ENCODE data around the gene RPS15.

The RPS15 gene

DNA sequence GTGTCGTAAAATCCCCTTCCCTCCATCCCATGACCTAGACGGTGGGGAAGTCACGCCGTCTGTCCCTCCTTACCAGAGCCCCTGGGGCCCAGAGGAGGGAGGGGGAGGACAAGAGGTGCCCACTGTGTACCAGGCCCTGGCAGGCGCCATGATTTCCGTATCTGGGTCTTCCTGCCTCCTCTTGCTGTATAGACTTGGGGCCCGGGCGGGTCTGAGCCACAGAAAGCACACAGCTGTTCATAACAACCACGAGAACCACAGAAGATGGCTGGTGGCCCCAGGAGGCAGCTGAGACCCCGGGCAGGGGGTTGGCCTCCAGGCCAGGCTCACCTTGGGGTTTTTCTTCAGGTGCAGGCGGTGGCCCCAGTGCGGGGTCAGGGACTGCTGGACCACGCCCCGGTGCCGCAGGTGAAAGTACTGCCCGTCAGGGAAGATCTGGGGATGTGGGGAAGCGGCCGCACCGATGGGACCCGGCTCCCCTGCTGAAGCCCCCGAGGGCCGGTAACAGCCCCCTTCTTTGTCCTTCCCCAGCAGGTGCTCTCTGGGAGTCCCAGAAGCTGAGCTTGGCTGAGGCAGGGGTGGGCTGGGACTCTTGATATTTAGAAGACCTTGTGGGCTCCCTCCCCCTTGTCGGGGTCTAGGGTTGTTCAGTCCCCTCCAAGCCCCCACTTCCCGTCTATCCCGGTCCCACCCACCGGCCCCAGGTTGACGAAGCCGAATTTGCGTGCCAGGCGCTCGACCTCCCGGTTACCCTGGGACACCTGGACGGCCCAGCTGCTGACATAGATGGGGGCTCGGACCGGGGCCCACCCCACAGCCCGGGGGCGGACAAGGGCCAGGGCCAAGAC is 51.5 kb downstream of the RPS15 start:
- no peak for DNase-seq

All from GOT3 (cell line).